ENCODE results near the gene PXMP4.
A peak's percentile ranks its signal among the peaks of the same experiment; 100 is the strongest.

The PXMP4 gene

DNA sequence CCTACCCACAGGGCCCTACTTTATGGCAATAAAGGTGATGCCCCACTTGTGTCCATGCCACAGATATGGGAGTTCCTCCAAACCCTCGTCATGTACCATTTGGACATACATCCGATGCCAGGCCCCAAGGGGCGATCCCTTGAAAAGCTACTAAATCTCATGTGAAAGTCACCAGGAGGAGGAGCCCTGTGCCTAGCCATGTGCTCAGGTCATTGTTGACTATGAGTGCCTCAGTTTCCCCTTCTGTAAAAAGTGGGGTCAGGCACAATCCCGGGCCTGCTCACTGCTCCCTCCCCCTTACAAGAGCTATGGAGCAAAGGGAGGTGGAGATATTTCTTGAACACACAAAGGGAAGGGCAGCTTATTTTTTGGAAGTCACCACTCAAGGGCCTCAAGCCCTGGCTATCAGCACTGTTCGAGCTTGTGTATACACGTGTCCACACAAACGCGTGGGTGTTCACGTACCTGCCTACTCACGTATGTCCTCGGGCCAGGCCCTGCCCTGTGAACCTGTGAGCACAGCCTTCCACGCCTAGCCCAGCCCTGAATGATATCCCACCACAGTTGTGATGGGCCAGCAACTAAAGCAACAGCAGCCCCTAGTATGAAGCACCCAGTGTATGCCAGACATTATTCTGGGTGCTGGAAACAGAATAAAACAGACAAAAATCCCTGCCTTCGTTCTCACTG lies 51.5 kb downstream of the PXMP4 start:
- Mint-ChIP-seq H3K4me3 (no peak overlapping the region), H3K4me1 (ENCODE audit: low read depth) (peaks cover 75% of the 10 kb centered on the region), H3K27ac (no peak overlapping the region), H3K36me3 (ENCODE audit: low read depth) (peaks cover 30% of the 10 kb centered on the region), H3K9me3 (no peaks in the 10 kb centered on the region), H3K27me3 (no peaks in the 10 kb centered on the region)
- intact Hi-C loops (cut with micrococcal nuclease): loop anchor here (10.0 kb wide), 2 partner anchors 114 to 326 kb away; partner anchors contain the start of gene RALY

- H3K27me3 Mint-ChIP-seq: no peaks in the 10 kb centered on the region
- H3K27ac Mint-ChIP-seq: peak overlapping the region; percentile 76
- H3K4me3 Mint-ChIP-seq: peak overlapping the region; percentile 75
- peaks cover 71% of the 10 kb centered on the region for H3K4me1 Mint-ChIP-seq (ENCODE audit: low read depth)
- peaks cover 29% of the 10 kb centered on the region for H3K36me3 Mint-ChIP-seq (ENCODE audit: low read depth)
- no peaks in the 10 kb centered on the region for H3K9me3 Mint-ChIP-seq
- intact Hi-C loops (cut with micrococcal nuclease): loop anchor here (2.0 to 10.0 kb wide), 4 partner anchors 65 to 327 kb away; partner anchors contain the start of gene RALY
Measured at GRCh38 chr20:33667676-33668465, 52.2 kb downstream of the PXMP4 start.

DNA sequence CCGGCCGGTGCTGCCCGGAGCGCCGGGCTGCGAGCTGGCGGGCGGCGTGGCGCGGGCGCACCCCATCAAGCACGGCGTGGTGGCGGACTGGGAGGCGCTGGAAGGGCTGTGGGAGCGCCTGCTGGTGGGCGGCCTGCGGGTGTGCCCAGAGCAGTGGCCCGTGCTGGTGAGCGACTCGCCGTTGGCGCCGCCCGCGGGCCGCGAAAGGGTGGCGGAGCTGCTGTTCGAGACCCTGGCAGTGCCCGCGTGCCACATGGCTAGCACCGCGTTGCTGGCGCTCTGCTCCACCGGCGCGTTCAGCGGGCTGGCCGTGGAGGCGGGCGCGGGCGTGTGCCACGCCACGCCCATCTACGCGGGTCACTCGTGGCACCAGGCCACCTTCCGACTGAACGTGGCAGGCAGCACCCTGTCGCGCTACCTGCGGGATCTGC lies 52.9 kb downstream of the PXMP4 start:
- Mint-ChIP-seq H3K27me3 (no peaks in the 10 kb centered on the region), H3K4me3 (peak overlapping the region; percentile 75), H3K36me3 (ENCODE audit: low read depth) (peaks cover 28% of the 10 kb centered on the region), H3K27ac (peak overlapping the region; percentile 76), H3K9me3 (no peaks in the 10 kb centered on the region), H3K4me1 (ENCODE audit: low read depth) (peaks cover 70% of the 10 kb centered on the region)
- intact Hi-C loops (cut with micrococcal nuclease): loop anchor here (2.0 to 10.0 kb wide), 4 partner anchors 66 to 328 kb away; partner anchors contain the start of gene RALY

DNA sequence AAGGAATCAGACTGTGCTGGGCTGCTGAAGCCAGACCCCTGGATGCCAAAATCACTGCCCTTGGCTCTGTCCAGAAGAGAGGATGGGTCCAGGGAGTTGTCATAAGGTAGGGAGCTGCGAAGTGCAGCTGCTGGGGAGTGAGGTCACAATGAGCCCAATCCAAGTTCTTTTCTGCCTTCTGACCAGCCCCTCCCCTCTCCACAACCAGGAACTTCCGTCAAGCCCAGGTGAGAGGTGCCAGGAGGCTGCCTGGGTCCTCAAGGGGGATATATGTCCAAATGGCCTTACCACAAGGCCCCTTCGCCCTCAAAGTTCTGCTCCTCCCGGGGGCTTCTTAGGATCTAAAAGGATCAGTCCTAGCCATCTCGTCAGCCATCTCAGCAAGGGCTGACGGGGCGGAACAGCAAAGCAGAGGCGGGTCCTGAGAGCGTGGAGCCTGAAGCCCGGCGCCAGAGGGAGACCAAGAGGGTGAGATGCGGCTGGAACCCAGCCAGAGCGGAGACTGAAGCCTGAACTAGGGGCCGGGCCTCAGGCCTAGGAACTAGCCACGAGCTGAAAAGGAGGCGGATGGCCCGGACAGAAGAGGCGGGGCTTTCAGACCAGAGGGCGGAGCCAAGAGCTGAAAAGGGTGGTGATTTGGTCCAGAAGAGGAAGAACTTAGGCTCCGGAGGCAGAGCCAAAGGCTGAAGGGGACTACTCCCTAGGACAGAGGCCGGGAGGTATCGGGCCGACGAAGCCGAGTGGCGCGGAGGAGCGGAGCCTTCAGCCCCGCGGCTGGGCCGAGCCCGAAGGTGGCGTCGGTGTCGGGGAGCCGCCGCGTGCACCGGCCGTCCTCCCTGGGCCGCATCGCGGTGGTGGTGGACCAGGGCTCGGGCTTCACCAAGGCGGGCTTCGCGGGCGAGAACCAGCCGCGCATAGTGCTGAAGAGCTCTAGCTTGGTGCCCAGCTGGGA lies 53.5 kb downstream of the PXMP4 start, which contains the start of gene ACTL10:
Gene ACTL10 (plus strand): TSS at position 651 of the 952 bp plus-strand sequence. CDS start 555 bp downstream, outside the sequence.
- Mint-ChIP-seq H3K4me1 (ENCODE audit: low read depth) (peaks cover 64% of the 10 kb centered on the region), H3K36me3 (ENCODE audit: low read depth) (peaks cover 21% of the 10 kb centered on the region), H3K4me3 (peak within 1 kb of the TSS; percentile 75), H3K27me3 (no peaks in the 10 kb centered on the region), H3K9me3 (no peaks in the 10 kb centered on the region), H3K27ac (peak within 1 kb of the TSS; percentile 76)
- intact Hi-C loops (cut with micrococcal nuclease): loop anchor here (1.0 to 10.0 kb wide), 5 partner anchors 8 to 328 kb away; partner anchors contain the start of genes NECAB3 and RALY

GRCh38 chr20:33664762-33665144 lies 55.4 kb downstream of the PXMP4 start:
- H3K36me3 Mint-ChIP-seq (ENCODE audit: low read depth): peaks cover 8% of the 10 kb centered on the region
- peak overlapping the region; percentile 87 for H3K4me3 Mint-ChIP-seq
- no peaks in the 10 kb centered on the region for H3K27me3 Mint-ChIP-seq
- no peaks in the 10 kb centered on the region for H3K9me3 Mint-ChIP-seq
- intact Hi-C loops (cut with micrococcal nuclease): loop anchor here (5.0 to 10.0 kb wide), 3 partner anchors 110 to 330 kb away; partner anchors contain the start of genes CDK5RAP1 and RALY
- H3K27ac Mint-ChIP-seq: peak overlapping the region; percentile 83
- peaks cover 54% of the 10 kb centered on the region for H3K4me1 Mint-ChIP-seq (ENCODE audit: low read depth)

DNA sequence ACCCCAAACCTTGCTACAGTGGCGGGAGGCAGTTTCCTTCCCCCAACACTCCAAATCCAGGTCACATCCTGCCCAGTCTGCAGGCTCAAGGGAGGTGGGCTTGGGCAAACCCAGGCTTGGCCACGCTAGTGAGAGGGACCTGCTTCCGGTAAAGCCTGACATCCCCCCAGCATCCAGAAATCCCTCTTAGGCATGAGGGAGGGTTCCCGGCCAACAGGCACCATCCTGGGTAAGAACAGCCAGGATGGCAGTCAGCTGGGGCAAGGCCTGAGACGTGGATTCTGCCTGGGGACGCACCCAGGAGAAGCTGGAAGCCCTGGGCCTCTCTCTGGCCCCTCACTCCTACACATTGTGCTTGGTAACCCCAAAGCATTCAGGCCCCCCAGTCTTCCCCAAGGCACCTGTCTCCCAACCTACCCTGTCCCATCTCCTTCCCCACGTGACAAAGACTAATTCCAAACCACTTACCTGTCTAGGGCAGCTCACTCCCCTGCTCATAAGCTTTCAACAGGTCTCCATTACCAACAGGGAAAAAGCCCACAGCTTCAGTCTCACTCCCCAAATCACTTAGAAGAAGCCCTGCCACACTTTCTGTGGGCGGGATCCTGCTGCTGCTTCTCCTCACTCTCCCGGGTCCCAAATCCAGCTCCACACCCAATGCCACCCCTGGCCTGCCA lies 55.9 kb downstream of the PXMP4 start:
- Mint-ChIP-seq H3K4me3 (peak overlapping the region; percentile 87), H3K27ac (peak overlapping the region; percentile 83), H3K4me1 (ENCODE audit: low read depth) (peaks cover 51% of the 10 kb centered on the region), H3K9me3 (no peaks in the 10 kb centered on the region), H3K27me3 (no peaks in the 10 kb centered on the region), H3K36me3 (ENCODE audit: low read depth) (peaks cover 11% of the 10 kb centered on the region)
- intact Hi-C loops (cut with micrococcal nuclease): loop anchor here (5.0 to 10.0 kb wide), 3 partner anchors 109 to 331 kb away; partner anchors contain the start of genes CDK5RAP1 and RALY

GRCh38 chr20:33663161-33664084 lies 56.7 kb downstream of the PXMP4 start:
- intact Hi-C loops (cut with micrococcal nuclease): loop anchor here (5.0 to 10.0 kb wide), 3 partner anchors 109 to 331 kb away; partner anchors contain the start of genes CDK5RAP1 and RALY
- H3K4me1 Mint-ChIP-seq (ENCODE audit: low read depth): peaks cover 50% of the 10 kb centered on the region
- no peaks in the 10 kb centered on the region for H3K9me3 Mint-ChIP-seq

DNA sequence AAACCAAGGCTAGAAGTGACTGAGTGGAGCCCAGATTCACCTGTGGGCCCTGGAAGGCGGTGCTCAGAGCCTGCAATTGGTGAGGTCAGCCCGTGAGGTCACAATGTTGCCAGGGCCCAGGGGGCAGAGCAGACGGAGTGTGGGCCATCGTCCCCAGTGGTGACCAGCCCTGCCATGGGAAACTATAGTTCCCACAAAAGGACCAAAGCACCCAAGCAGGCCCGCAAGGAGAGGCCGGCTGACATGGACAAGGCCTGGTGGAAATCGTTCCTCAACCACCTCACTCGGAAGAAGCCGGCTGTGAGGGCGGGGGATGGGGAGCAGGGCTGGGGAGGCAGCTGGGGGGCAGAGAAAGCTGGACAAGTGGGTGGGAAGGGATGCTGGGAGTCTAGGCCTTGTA lies 57.9 kb downstream of the PXMP4 start, which contains the start of gene C20orf144:
Gene C20orf144 (plus strand): TSS at position 156 of the 400 bp plus-strand sequence. CDS start 19 bp downstream, at position 175.
- intact Hi-C loops (cut with micrococcal nuclease): loop anchor here (5.0 to 10.0 kb wide), 3 partner anchors 107 to 333 kb away; partner anchors contain the start of genes CDK5RAP1 and RALY
- peak within 1 kb of the TSS; percentile 83 for H3K27ac Mint-ChIP-seq
- H3K9me3 Mint-ChIP-seq: no peaks in the 10 kb centered on the region
- H3K27me3 Mint-ChIP-seq: no peaks in the 10 kb centered on the region
- peak within 1 kb of the TSS; percentile 87 for H3K4me3 Mint-ChIP-seq
- H3K36me3 Mint-ChIP-seq (ENCODE audit: low read depth): peaks cover 31% of the 10 kb centered on the region
- H3K4me1 Mint-ChIP-seq (ENCODE audit: low read depth): peaks cover 40% of the 10 kb centered on the region

More at GRCh38 chr20:33663161-33664084, 56.7 kb downstream of the PXMP4 start:
- no peaks in the 10 kb centered on the region for H3K27me3 Mint-ChIP-seq
- peak overlapping the region; percentile 87 for H3K4me3 Mint-ChIP-seq
- H3K27ac Mint-ChIP-seq: peak overlapping the region; percentile 83
- peaks cover 19% of the 10 kb centered on the region for H3K36me3 Mint-ChIP-seq (ENCODE audit: low read depth)

- no peaks in the 10 kb centered on the region for H3K9me3 Mint-ChIP-seq
- no peak overlapping the region for H3K4me3 Mint-ChIP-seq
- H3K27me3 Mint-ChIP-seq: no peaks in the 10 kb centered on the region
- no peak overlapping the region for H3K27ac Mint-ChIP-seq
- intact Hi-C loops (cut with micrococcal nuclease): loop anchor here (5.0 to 10.0 kb wide), 3 partner anchors 106 to 334 kb away; partner anchors contain the start of genes CDK5RAP1 and RALY
- peaks cover 34% of the 10 kb centered on the region for H3K36me3 Mint-ChIP-seq (ENCODE audit: low read depth)
- H3K4me1 Mint-ChIP-seq (ENCODE audit: low read depth): peaks cover 28% of the 10 kb centered on the region
Measured at GRCh38 chr20:33660685-33661058, 59.4 kb downstream of the PXMP4 start.

DNA sequence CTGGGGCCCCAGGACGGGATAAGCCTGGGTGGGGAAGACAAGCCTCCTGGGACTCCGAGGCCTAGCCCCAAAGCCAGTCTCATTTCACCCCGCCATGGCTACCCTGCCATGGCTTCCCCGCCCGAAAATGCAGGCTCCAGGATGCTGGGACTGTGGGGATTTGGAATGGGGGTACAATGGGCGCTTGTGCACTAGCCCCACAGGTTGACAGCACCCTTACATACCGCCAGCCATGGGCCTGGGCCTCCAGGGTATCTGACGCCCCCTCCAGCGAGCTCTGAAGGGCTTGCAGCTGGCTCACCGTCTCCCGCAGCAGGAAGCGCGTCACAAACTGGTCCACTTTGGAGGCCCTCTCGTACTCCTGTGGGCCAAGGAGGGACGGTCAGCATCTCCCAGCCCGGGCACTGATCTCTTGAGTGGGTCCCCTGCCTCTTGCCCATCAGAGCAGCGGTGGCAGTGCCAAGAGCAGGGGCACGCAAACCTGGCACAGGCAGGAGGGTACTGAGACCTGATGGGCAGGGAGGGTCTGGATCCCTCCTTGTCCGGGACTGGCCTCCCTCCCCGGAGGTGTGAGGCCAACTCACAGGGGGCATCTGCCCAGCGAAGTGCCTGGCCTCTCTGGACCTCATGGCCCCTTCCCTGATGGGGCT lies 60.0 kb downstream of the PXMP4 start:
- peaks cover 34% of the 10 kb centered on the region for H3K36me3 Mint-ChIP-seq (ENCODE audit: low read depth)
- H3K27ac Mint-ChIP-seq: no peak overlapping the region
- no peaks in the 10 kb centered on the region for H3K27me3 Mint-ChIP-seq
- H3K4me3 Mint-ChIP-seq: no peak overlapping the region
- no peaks in the 10 kb centered on the region for H3K9me3 Mint-ChIP-seq
- intact Hi-C loops (cut with micrococcal nuclease): loop anchor here (5.0 to 10.0 kb wide), 3 partner anchors 105 to 335 kb away; partner anchors contain the start of genes CDK5RAP1 and RALY
- H3K4me1 Mint-ChIP-seq (ENCODE audit: low read depth): peaks cover 24% of the 10 kb centered on the region

DNA sequence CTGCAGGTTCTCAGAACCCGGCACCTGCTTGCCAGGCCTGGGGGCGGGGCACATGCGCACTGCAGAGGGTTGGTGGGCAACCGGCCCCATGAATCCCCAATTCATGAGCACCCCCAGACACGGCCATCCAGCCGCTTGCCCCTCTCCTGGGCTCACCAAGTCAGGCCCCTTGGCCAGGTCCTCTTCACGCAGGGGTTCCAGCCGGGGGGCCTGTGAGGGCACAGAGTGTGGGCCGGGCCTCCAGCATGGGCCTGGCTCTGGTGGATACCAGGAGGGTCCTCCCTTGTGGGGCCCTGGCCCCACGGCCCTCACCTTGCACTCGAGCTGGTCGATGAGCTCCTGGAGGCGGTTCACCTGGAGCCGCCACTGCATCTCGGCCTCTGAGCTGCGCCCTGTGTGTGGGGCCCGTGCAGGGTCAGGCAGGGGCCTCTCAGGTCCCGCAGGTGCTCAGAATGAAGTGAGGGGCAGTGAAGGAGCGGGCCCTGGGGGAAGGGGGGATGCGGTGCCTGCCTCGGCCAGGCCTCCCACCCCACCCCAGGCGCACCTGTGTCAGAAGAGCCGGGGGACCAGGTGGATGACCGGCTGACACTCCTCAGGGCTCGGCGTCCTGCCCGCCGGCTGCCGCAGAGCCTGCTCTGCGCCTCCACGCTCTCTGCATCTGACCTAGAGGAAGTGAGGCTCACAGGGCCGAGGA lies 60.6 kb downstream of the PXMP4 start:
- H3K27me3 Mint-ChIP-seq: peaks cover 2% of the 10 kb centered on the region
- intact Hi-C loops (cut with micrococcal nuclease): loop anchor here (5.0 to 10.0 kb wide), 3 partner anchors 105 to 335 kb away; partner anchors contain the start of genes CDK5RAP1 and RALY
- H3K27ac Mint-ChIP-seq: no peak overlapping the region
- H3K4me3 Mint-ChIP-seq: no peak overlapping the region
- H3K4me1 Mint-ChIP-seq (ENCODE audit: low read depth): peaks cover 17% of the 10 kb centered on the region
- no peaks in the 10 kb centered on the region for H3K9me3 Mint-ChIP-seq
- H3K36me3 Mint-ChIP-seq (ENCODE audit: low read depth): peaks cover 34% of the 10 kb centered on the region

All from dendritic cell treated with granulocyte-macrophage colony-stimulating factor and Interleukin-4, amounts not matched to agents 40 ng/mL and 50 ng/mL, for 4 days (primary cell).